GM10266 (cell line): ENCODE data around the gene KATNB1.

Experiments used
- DNase-seq: peaks from one replicate; pipeline ENCODE4 v3.0.0; 2012; ENCODE audit errors: extremely low spot score
- CTCF ChIP-seq: IDR thresholded peaks from 2 replicates; pipeline ENCODE4 v1.5.1; 2012; ENCODE audit warnings: mild to moderate bottlenecking, low read depth; ENCODE audit not compliant: control insufficient read depth, insufficient read depth; ENCODE audit errors: missing control alignments

The KATNB1 gene

GRCh38 chr16:57739756-57740422 lies 4.3 kb downstream of the KATNB1 start:
- no peak for DNase-seq
- no peak for TF ChIP-seq CTCF

GRCh38 chr16:57740423-57741071 lies 5.0 kb downstream of the KATNB1 start:
- DNase-seq: no peak
- no peak for TF ChIP-seq CTCF

- DNase-seq: no peak
- TF ChIP-seq CTCF: no peak
Measured at GRCh38 chr16:57741660-57742191, 6.2 kb downstream of the KATNB1 start.

- DNase-seq: no peak
- TF ChIP-seq CTCF: no peak
Measured at GRCh38 chr16:57742543-57742942, 7.0 kb downstream of the KATNB1 start.

- no peak for TF ChIP-seq CTCF
- no peak for DNase-seq
Measured at GRCh38 chr16:57743458-57743857, 7.9 kb downstream of the KATNB1 start.

GRCh38 chr16:57743886-57744641 lies 8.5 kb downstream of the KATNB1 start:
- no peak for DNase-seq
- no peak for TF ChIP-seq CTCF

GRCh38 chr16:57744642-57744903 lies 9.0 kb downstream of the KATNB1 start:
- TF ChIP-seq CTCF: no peak
- no peak for DNase-seq
